GM19463 (cell line): ENCODE data around the gene EFTUD2.

Experiments
- ATAC-seq: cut with Tn5 transposase; IDR thresholded peaks from one replicate; pipeline ENCODE4 v1.9.1; 2021; ENCODE audit warnings: mild to moderate bottlenecking, moderate library complexity; ENCODE audit not compliant: unreplicated experiment

The EFTUD2 gene

GRCh38 chr17:44925731-44926697, 26.8 kb upstream of the EFTUD2 start:
- ATAC-seq: no peak

- no peak for ATAC-seq
Measured at GRCh38 chr17:44924107-44924544, 24.9 kb upstream of the EFTUD2 start.

GRCh38 chr17:44922746-44923470, 23.7 kb upstream of the EFTUD2 start:
- no peak for ATAC-seq

GRCh38 chr17:44922136-44922535, 22.9 kb upstream of the EFTUD2 start:
- ATAC-seq: no peak

- ATAC-seq: no peak
Measured at GRCh38 chr17:44921122-44921882, 22.1 kb upstream of the EFTUD2 start.

- ATAC-seq: no peak
Measured at GRCh38 chr17:44920565-44920940, 21.3 kb upstream of the EFTUD2 start.

- ATAC-seq: peak; percentile 84
Measured at GRCh38 chr17:44919885-44920564, 20.8 kb upstream of the EFTUD2 start.

GRCh38 chr17:44919411-44919810, 20.2 kb upstream of the EFTUD2 start:
- ATAC-seq: no peak

- ATAC-seq: no peak
Measured at GRCh38 chr17:44918006-44918405, 18.8 kb upstream of the EFTUD2 start.

- ATAC-seq: no peak
Measured at GRCh38 chr17:44917456-44917855, 18.2 kb upstream of the EFTUD2 start.

- no peak for ATAC-seq
Measured at GRCh38 chr17:44916781-44917241, 17.6 kb upstream of the EFTUD2 start.

GRCh38 chr17:44915862-44916780, 16.9 kb upstream of the EFTUD2 start:
- ATAC-seq: no peak

- no peak for ATAC-seq
Measured at GRCh38 chr17:44915321-44915726, 16.1 kb upstream of the EFTUD2 start, which contains the start of gene GFAP. Gene GFAP, minus strand, starts transcription at chr17:44915500. Its CDS starts 14 bp downstream, at chr17:44915486.

GRCh38 chr17:44914698-44915271, 15.5 kb upstream of the EFTUD2 start:
- ATAC-seq: no peak

- no peak for ATAC-seq
Measured at GRCh38 chr17:44914148-44914547, 14.9 kb upstream of the EFTUD2 start.

- ATAC-seq: no peak
Measured at GRCh38 chr17:44913676-44914075, 14.4 kb upstream of the EFTUD2 start.

- ATAC-seq: no peak
Measured at GRCh38 chr17:44912763-44913544, 13.7 kb upstream of the EFTUD2 start.
